Measurements from ENCODE around the gene ZIC4. TPM values are rescaled to one million over a fixed set of nuclear protein-coding genes. Genes with fewer than 3 reads are reported as not detected.

The ZIC4 gene
- total RNA-seq, 2 donors from 2014 or later, result not detected

- Mint-ChIP-seq H3K9me3 (peaks cover under 1% of the 10 kb centered on the region), H3K27me3 (peaks cover 40 to 57% of the 10 kb centered on the region in 2 donors), H3K4me1 (ENCODE audit: low read depth in 2 of 2) (no peaks in the 10 kb centered on the region), H3K4me3 (no peak overlapping the region), H3K36me3 (peaks cover 16% of the 10 kb centered on the region), H3K27ac (no peak overlapping the region)
- ATAC-seq, result no peak
- no peak for DNase-seq (ENCODE audit: low spot score)
These were observed 46.9 kb downstream of the ZIC4 start for GRCh38 chr3:147359177-147360050.

GRCh38 chr3:147358144-147358992, 48.0 kb downstream of the ZIC4 start:
- peaks cover 21% of the 10 kb centered on the region for H3K36me3 Mint-ChIP-seq
- H3K4me3 Mint-ChIP-seq, result no peak overlapping the region
- H3K27ac Mint-ChIP-seq, result no peak overlapping the region

GRCh38 chr3:147356909-147357900, 49.1 kb downstream of the ZIC4 start:
- no peak overlapping the region for H3K4me3 Mint-ChIP-seq
- peaks cover 4% of the 10 kb centered on the region for H3K9me3 Mint-ChIP-seq
- no peak overlapping the region for H3K27ac Mint-ChIP-seq
- no peaks in the 10 kb centered on the region for H3K4me1 Mint-ChIP-seq (ENCODE audit: low read depth in 2 of 2)
- peaks cover 21% of the 10 kb centered on the region for H3K36me3 Mint-ChIP-seq
- H3K27me3 Mint-ChIP-seq, result peaks cover 43 to 59% of the 10 kb centered on the region in 2 donors
- DNase-seq (ENCODE audit: low spot score) (no peak), ATAC-seq (no peak)

More at GRCh38 chr3:147358144-147358992, 48.0 kb downstream of the ZIC4 start:
- ATAC-seq (no peak), DNase-seq (ENCODE audit: low spot score) (no peak)
- peaks cover 43 to 59% of the 10 kb centered on the region in 2 donors for H3K27me3 Mint-ChIP-seq
- H3K9me3 Mint-ChIP-seq, result peaks cover 4% of the 10 kb centered on the region
- H3K4me1 Mint-ChIP-seq (ENCODE audit: low read depth in 2 of 2), result no peaks in the 10 kb centered on the region

GRCh38 chr3:147356145-147356908, 50.0 kb downstream of the ZIC4 start:
- DNase-seq (ENCODE audit: low spot score), result no peak
- no peak overlapping the region for H3K4me3 Mint-ChIP-seq
- ATAC-seq, result no peak

GRCh38 chr3:147355753-147356090, 50.6 kb downstream of the ZIC4 start:
- Mint-ChIP-seq H3K9me3 (peaks cover 4% of the 10 kb centered on the region), H3K4me1 (ENCODE audit: low read depth in 2 of 2) (no peaks in the 10 kb centered on the region), H3K27me3 (peaks cover 39 to 51% of the 10 kb centered on the region in 2 donors), H3K27ac (no peak overlapping the region), H3K4me3 (no peak overlapping the region), H3K36me3 (peaks cover 21% of the 10 kb centered on the region)
- no peak for ATAC-seq
- no peak for DNase-seq (ENCODE audit: low spot score)

More at GRCh38 chr3:147356145-147356908, 50.0 kb downstream of the ZIC4 start:
- Mint-ChIP-seq H3K27me3 (peaks cover 43 to 57% of the 10 kb centered on the region in 2 donors), H3K9me3 (peaks cover 4% of the 10 kb centered on the region), H3K36me3 (peaks cover 21% of the 10 kb centered on the region), H3K27ac (no peak overlapping the region), H3K4me1 (ENCODE audit: low read depth in 2 of 2) (no peaks in the 10 kb centered on the region)

GRCh38 chr3:147355084-147355752, 51.1 kb downstream of the ZIC4 start:
- Mint-ChIP-seq H3K36me3 (peaks cover 21% of the 10 kb centered on the region), H3K4me1 (ENCODE audit: low read depth in 2 of 2) (no peaks in the 10 kb centered on the region), H3K27ac (no peak overlapping the region), H3K9me3 (peaks cover 4% of the 10 kb centered on the region), H3K27me3 (peaks cover 35 to 46% of the 10 kb centered on the region in 2 donors), H3K4me3 (no peak overlapping the region)
- DNase-seq (ENCODE audit: low spot score), result no peak
- ATAC-seq, result no peak

- no peak overlapping the region for H3K4me3 Mint-ChIP-seq
- no peak overlapping the region for H3K27ac Mint-ChIP-seq
- peaks cover 30 to 40% of the 10 kb centered on the region in 2 donors for H3K27me3 Mint-ChIP-seq
- DNase-seq (ENCODE audit: low spot score) (no peak), ATAC-seq (no peak)
- H3K4me1 Mint-ChIP-seq (ENCODE audit: low read depth in 2 of 2), result no peaks in the 10 kb centered on the region
- peaks cover 17% of the 10 kb centered on the region for H3K36me3 Mint-ChIP-seq
- H3K9me3 Mint-ChIP-seq, result peaks cover 4% of the 10 kb centered on the region
These were observed 51.7 kb downstream of the ZIC4 start for GRCh38 chr3:147354623-147355022.

GRCh38 chr3:147351301-147351700, 55.0 kb downstream of the ZIC4 start:
- no peak for ATAC-seq

GRCh38 chr3:147348976-147349375, 57.4 kb downstream of the ZIC4 start:
- ATAC-seq (no peak), DNase-seq (ENCODE audit: low spot score) (no peak)
- Mint-ChIP-seq H3K27me3 (peaks cover under 1 to 2% of the 10 kb centered on the region in 2 donors), H3K36me3 (peaks cover 6% of the 10 kb centered on the region), H3K9me3 (peaks cover 5% of the 10 kb centered on the region), H3K4me1 (ENCODE audit: low read depth in 2 of 2) (no peaks in the 10 kb centered on the region), H3K27ac (no peak overlapping the region), H3K4me3 (no peak overlapping the region)

More at GRCh38 chr3:147351301-147351700, 55.0 kb downstream of the ZIC4 start:
- no peaks in the 10 kb centered on the region for H3K4me1 Mint-ChIP-seq (ENCODE audit: low read depth in 2 of 2)
- peaks cover 9% of the 10 kb centered on the region for H3K36me3 Mint-ChIP-seq
- peaks cover 8% of the 10 kb centered on the region for H3K9me3 Mint-ChIP-seq
- no peak for DNase-seq (ENCODE audit: low spot score)
- peaks cover 14 to 20% of the 10 kb centered on the region in 2 donors for H3K27me3 Mint-ChIP-seq
- H3K4me3 Mint-ChIP-seq, result no peak overlapping the region
- H3K27ac Mint-ChIP-seq, result no peak overlapping the region

GRCh38 chr3:147343926-147344325, 62.4 kb downstream of the ZIC4 start:
- H3K4me1 Mint-ChIP-seq (ENCODE audit: low read depth in 2 of 2), result no peaks in the 10 kb centered on the region
- no peaks in the 10 kb centered on the region for H3K27me3 Mint-ChIP-seq
- H3K4me3 Mint-ChIP-seq, result no peak overlapping the region
- peaks cover 6% of the 10 kb centered on the region for H3K36me3 Mint-ChIP-seq
- ATAC-seq (no peak), DNase-seq (ENCODE audit: low spot score) (no peak)
- peaks cover 9% of the 10 kb centered on the region for H3K9me3 Mint-ChIP-seq
- no peak overlapping the region for H3K27ac Mint-ChIP-seq

GRCh38 chr3:147341727-147342126, 64.6 kb downstream of the ZIC4 start:
- Mint-ChIP-seq H3K27ac (no peak overlapping the region), H3K9me3 (peaks cover 9% of the 10 kb centered on the region), H3K27me3 (no peaks in the 10 kb centered on the region), H3K4me1 (ENCODE audit: low read depth in 2 of 2) (no peaks in the 10 kb centered on the region), H3K36me3 (peaks cover 6% of the 10 kb centered on the region), H3K4me3 (no peak overlapping the region)
- no peak for DNase-seq (ENCODE audit: low spot score)
- no peak for ATAC-seq
